ENCODE data around the gene NOTCH2.

GRCh38 chr1:119984771-119985170 is 84.7 kb downstream of the NOTCH2 start:
- TF ChIP-seq, protein P1, sequence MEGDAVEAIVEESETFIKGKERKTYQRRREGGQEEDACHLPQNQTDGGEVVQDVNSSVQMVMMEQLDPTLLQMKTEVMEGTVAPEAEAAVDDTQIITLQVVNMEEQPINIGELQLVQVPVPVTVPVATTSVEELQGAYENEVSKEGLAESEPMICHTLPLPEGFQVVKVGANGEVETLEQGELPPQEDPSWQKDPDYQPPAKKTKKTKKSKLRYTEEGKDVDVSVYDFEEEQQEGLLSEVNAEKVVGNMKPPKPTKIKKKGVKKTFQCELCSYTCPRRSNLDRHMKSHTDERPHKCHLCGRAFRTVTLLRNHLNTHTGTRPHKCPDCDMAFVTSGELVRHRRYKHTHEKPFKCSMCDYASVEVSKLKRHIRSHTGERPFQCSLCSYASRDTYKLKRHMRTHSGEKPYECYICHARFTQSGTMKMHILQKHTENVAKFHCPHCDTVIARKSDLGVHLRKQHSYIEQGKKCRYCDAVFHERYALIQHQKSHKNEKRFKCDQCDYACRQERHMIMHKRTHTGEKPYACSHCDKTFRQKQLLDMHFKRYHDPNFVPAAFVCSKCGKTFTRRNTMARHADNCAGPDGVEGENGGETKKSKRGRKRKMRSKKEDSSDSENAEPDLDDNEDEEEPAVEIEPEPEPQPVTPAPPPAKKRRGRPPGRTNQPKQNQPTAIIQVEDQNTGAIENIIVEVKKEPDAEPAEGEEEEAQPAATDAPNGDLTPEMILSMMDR (conservative IDR thresholded peaks at IDR 0.05; ENCODE audit: low read depth, low read length) = no peak
- no peak for TF ChIP-seq EZH2 (IDR thresholded peaks at IDR 0.05; ENCODE audit: borderline replicate concordance, low read depth, low read length, poor library complexity, severe bottlenecking)
